Endothelial cell (in vitro differentiated cells): ENCODE data around the gene CARD9. TPM values are rescaled to one million over a fixed set of nuclear protein-coding genes. Genes with fewer than 3 reads are reported as not detected.
"Not testable (repeated sequence)": the region's sequence is repeated elsewhere in the genome, so short reads cannot be mapped to it uniquely, and the experiment has no call there.

ENCODE experiments used
- DNase-seq: peaks from one replicate; pipeline ENCODE4 v3.0.0; 2021; ENCODE audit warnings: low spot score
- H3K27ac Mint-ChIP-seq: one replicate; pipeline ENCODE4 v1.8.0; 2021; ENCODE audit warnings: mixed read lengths, inconsistent platforms; ENCODE audit not compliant: unreplicated experiment
- H3K27me3 Mint-ChIP-seq: one replicate; pipeline ENCODE4 v1.8.0; 2021; ENCODE audit warnings: mild to moderate bottlenecking, moderate library complexity, mixed read lengths, inconsistent platforms; ENCODE audit not compliant: unreplicated experiment
- H3K36me3 Mint-ChIP-seq: one replicate; pipeline ENCODE4 v1.8.0; 2021; ENCODE audit warnings: mild to moderate bottlenecking, low read depth, mixed read lengths, inconsistent platforms; ENCODE audit not compliant: unreplicated experiment
- H3K4me1 Mint-ChIP-seq: one replicate; pipeline ENCODE4 v1.8.0; 2021; ENCODE audit warnings: mild to moderate bottlenecking, mixed read lengths, inconsistent platforms; ENCODE audit not compliant: unreplicated experiment
- H3K4me3 Mint-ChIP-seq: one replicate; pipeline ENCODE4 v1.8.0; 2021; ENCODE audit warnings: mild to moderate bottlenecking, mixed read lengths, inconsistent platforms; ENCODE audit not compliant: unreplicated experiment
- H3K9me3 Mint-ChIP-seq: one replicate; pipeline ENCODE4 v1.8.0; 2021; ENCODE audit warnings: mixed read lengths, inconsistent platforms; ENCODE audit not compliant: unreplicated experiment
- total RNA-seq: library from RNA; stranded (reverse); fragmentation: NEBNext Ultra II Directional; extraction: Animal tissue kit (Norgen Biotek cat#: 25700); gene quantifications from one replicate; pipeline ENCODE4 v1.2.1, GENCODE V29; 2021; ENCODE audit not compliant: unreplicated experiment
- TF ChIP-seq, protein P1 (sequence below): fragments of 200-600 bp; sonication (generic); IDR thresholded peaks from one replicate; pipeline ENCODE4 v1.5.0; 2021; ENCODE audit warnings: antibody characterized with exemption; ENCODE audit not compliant: unreplicated experiment

The CARD9 gene
- total RNA-seq, 1 donor from 2014 or later, result 0.41 TPM

DNA sequence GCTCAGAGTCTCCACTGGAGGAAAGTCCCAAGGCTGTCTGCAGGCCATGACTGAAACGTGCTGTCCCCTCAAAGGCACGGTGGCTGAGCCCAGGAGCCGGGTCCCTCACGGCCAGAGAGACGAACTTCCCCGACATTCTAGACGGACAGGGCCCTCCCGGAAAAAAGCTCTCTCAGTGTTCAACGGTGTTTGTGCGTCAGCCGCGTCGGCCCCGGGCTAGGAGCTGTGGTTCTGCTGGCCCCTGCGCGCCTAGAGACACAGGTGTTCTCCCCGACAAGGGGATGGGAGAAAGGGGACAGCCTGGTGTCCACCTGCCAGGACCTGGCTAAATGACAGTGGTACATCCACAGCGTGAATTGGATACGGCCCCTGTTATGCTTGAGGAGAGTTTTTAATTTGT, 51.9 kb downstream of the CARD9 start:
- no peaks in the 10 kb centered on the region for H3K9me3 Mint-ChIP-seq
- TF ChIP-seq, protein P1, sequence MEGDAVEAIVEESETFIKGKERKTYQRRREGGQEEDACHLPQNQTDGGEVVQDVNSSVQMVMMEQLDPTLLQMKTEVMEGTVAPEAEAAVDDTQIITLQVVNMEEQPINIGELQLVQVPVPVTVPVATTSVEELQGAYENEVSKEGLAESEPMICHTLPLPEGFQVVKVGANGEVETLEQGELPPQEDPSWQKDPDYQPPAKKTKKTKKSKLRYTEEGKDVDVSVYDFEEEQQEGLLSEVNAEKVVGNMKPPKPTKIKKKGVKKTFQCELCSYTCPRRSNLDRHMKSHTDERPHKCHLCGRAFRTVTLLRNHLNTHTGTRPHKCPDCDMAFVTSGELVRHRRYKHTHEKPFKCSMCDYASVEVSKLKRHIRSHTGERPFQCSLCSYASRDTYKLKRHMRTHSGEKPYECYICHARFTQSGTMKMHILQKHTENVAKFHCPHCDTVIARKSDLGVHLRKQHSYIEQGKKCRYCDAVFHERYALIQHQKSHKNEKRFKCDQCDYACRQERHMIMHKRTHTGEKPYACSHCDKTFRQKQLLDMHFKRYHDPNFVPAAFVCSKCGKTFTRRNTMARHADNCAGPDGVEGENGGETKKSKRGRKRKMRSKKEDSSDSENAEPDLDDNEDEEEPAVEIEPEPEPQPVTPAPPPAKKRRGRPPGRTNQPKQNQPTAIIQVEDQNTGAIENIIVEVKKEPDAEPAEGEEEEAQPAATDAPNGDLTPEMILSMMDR, result no peak
- H3K4me1 Mint-ChIP-seq, result no peaks in the 10 kb centered on the region
- H3K27ac Mint-ChIP-seq, result no peak overlapping the region
- no peak for DNase-seq
- no peak overlapping the region for H3K4me3 Mint-ChIP-seq
- peaks cover 8% of the 10 kb centered on the region for H3K27me3 Mint-ChIP-seq
- no peaks in the 10 kb centered on the region for H3K36me3 Mint-ChIP-seq

DNA sequence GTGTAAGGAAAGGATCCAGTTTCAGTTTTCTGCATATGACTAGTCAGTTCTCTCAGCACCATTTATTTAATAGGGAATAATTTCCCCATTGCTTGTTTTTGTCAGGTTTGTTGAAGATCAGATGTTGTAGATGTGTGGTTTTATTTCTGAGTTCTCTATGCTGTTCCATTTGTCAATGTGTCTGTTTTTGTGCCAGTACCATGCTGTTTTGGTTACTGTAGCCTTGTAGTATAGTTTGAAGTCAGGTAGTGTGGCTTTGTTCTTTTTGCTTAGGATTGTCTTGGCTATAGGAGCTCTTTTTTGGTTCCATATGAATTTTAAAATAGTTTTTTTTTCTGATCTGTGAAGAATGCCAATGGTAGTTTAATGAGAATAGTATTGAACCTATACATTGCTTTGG, 52.5 kb downstream of the CARD9 start:
- H3K27me3 Mint-ChIP-seq, result peaks cover 14% of the 10 kb centered on the region
- not testable (repeated sequence) for DNase-seq, H3K4me1 Mint-ChIP-seq, H3K9me3 Mint-ChIP-seq, H3K4me3 Mint-ChIP-seq, H3K27ac Mint-ChIP-seq, H3K36me3 Mint-ChIP-seq

DNA sequence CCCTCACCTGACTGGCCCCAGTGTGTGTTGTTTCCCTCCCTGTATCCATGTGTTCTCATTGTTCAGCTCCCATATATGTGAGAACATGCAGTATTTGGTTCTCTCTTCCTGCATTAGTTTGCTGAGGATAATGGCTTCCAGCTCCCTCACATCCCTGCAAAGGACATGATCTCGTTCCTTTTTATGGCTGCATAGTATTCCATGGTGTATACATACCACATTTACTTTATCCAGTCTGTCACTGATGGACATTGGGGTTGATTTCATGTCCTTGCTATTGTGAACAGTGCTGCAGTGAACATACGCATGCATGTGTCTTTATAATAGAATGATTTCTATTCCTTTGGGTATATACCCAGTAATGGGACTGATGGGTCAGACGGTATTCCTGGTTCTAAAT, 53.5 kb downstream of the CARD9 start:
- not testable (repeated sequence) for H3K4me3 Mint-ChIP-seq, H3K27ac Mint-ChIP-seq, H3K9me3 Mint-ChIP-seq, DNase-seq, H3K4me1 Mint-ChIP-seq
- peaks cover 11% of the 10 kb centered on the region for H3K36me3 Mint-ChIP-seq
- H3K27me3 Mint-ChIP-seq, result peaks cover 15% of the 10 kb centered on the region

DNA sequence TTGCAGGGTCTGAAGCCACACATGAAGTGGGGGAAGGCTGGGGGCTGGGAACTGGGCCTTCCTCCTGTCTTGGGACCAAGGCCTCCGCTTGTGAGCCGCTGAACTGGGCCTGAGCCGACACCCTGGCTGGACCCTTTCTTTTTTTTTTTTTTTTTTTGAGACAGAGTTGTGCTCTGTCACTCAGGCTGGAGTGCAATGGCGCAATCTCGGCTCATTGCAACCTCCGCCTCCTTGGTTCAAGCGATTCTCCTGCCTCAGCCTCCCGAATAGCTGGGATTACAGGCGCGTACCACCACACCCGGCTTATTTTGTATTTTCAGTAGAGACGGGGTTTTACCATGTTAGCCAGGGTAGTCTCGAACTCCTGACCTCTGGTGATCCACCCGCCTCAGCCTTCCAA, 54.2 kb downstream of the CARD9 start:
- not testable (repeated sequence) for H3K4me1 Mint-ChIP-seq, DNase-seq, H3K4me3 Mint-ChIP-seq, H3K27ac Mint-ChIP-seq, H3K9me3 Mint-ChIP-seq
- Mint-ChIP-seq H3K36me3 (peaks cover 13% of the 10 kb centered on the region), H3K27me3 (peaks cover 18% of the 10 kb centered on the region)

DNA sequence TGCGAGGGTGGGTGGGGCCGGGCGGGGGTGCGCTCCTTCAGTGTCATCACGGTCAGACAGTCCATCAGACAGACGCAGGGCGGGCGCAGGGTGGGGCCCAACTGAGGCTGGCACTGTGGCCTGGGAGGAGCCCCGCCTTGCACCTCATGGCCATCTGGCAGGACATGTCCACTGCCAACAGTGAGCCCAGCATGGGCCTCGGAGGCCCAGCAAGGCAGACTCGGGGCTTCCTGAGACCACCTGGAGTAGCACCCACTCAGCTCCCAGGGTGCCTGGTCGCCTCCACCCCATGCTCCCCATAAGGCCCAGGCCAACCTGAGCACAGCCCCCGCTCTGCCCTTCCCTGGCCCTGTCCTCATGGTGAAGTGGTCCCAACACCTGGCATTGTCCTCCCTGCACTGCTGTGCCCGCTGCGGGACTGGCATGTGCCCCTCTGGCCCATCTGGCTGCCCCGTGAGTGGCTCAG, 54.7 kb downstream of the CARD9 start:
- peaks cover 3% of the 10 kb centered on the region for H3K9me3 Mint-ChIP-seq
- H3K27me3 Mint-ChIP-seq, result peaks cover 17% of the 10 kb centered on the region
- TF ChIP-seq, protein P1, result no peak
- H3K27ac Mint-ChIP-seq, result no peak overlapping the region
- peaks cover 14% of the 10 kb centered on the region for H3K36me3 Mint-ChIP-seq
- no peak overlapping the region for H3K4me3 Mint-ChIP-seq
- no peaks in the 10 kb centered on the region for H3K4me1 Mint-ChIP-seq
- no peak for DNase-seq

DNA sequence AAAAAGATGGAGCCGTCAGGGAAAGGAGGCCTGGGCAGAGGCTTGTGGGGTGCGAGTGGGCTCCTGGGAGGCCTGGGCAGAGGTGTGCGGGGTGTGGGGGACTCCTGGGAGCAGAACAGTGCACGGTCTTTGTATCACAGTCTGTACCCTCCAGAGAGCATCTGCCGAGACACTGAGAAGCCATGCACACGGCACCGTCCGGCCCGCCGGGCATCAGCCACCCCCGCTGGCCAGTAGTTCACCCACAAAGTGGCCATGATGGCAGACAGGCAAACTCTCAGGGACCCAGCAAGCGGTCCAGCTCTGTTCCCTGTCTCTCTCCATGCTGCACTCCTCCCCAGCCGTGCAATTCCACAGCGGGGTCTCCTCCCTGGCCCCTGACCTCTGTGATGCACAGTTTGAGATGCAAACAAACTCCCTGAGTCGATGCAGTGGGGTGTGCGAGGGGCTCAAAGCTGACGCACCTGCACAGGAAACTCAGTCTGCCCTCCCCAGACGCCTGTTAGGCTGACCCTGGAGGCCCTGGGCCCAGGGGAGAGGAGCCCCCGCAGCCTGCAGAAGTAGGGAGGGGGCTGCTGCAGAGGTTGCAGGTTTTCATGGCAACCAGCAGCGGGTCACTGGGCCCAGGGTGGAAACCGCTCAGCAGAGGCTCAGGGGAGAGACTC, 55.2 kb downstream of the CARD9 start:
- Mint-ChIP-seq H3K27ac (no peak overlapping the region), H3K4me3 (no peak overlapping the region), H3K9me3 (peaks cover 3% of the 10 kb centered on the region), H3K36me3 (peaks cover 14% of the 10 kb centered on the region), H3K27me3 (peaks cover 15% of the 10 kb centered on the region), H3K4me1 (no peaks in the 10 kb centered on the region)
- TF ChIP-seq, protein P1, result no peak
- no peak for DNase-seq
